Central memory CD4-positive, alpha-beta T cell (primary cell): Measurements from ENCODE around the gene HOXC6.

Experiments used
- DNase-seq: peaks from one replicate; pipeline ENCODE4 v3.0.0; 2022

Gene HOXC6

GRCh38 chr12:54044425-54045103, 16.3 kb downstream of the HOXC6 start:
- no peak for DNase-seq

DNA sequence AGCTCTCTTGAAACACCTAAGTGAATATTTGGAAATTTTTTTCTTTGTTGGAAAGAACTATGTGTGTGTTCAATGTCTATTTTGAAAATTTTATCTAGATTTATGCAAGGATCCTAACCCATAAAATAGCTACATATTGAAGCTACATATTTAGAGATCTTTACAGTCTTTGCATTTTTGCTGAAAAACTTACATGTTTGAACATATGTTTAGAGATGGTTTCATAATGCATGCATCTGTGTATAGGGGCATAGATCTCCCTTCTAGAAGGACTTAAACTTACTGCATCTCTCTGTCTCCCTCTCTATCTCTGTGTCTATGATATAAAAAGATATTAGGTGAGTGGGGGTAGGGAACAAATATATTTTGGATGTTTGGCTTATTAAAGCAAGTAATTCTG, 17.2 kb downstream of the HOXC6 start:
- DNase-seq, result no peak

DNA sequence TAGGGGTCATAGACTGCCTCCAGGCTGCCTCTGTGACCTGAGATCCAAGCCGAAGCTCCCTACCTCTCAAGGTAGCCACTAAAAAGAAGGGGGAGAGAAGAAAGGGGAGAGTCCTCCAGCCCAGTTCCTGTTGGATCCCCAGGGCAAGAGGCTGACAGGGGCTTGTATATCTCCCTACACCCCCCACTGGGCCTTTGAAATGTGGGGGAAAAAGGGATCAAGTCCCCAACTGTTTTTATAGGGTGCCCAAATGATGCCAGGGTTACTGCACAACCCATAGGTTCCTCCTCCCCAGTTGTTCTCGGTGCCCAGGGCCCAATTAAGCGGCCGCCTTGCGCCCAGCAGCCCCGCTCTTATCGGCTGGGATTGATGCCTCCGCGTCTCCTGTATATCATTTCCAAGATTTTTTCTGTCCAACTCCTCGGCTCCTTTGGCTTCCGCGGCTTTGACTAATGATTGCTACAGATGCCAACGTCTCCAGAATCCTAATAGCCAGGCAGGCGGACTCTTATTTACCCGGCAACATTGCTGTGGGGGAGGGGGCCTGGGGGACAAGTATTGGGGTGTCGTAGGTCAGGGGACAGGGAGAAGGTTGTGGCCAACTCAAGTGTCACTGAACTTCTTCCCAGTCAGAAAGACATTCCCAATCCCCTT, 17.8 kb downstream of the HOXC6 start:
- DNase-seq, result no peak

DNA sequence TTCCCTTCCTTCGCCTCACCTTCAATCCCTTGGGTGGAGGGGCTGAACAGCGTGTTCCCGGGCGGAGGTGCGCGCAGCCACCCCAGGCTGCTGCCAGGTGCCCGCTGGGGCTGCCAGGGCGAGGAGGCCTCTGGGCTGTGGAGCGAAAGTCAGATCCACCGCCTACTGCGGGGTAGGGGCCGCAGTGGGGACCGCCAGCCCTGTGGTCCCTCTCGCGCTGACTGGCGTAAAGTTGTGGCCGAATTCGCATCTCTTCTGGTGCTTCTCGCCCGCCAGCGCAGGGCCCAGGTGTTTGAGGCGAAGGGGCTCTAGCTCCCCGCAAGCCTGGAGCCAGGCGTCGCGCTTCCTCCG, 18.5 kb downstream of the HOXC6 start:
- DNase-seq, result no peak

GRCh38 chr12:54047160-54047963, 19.1 kb downstream of the HOXC6 start:
- no peak for DNase-seq

DNA sequence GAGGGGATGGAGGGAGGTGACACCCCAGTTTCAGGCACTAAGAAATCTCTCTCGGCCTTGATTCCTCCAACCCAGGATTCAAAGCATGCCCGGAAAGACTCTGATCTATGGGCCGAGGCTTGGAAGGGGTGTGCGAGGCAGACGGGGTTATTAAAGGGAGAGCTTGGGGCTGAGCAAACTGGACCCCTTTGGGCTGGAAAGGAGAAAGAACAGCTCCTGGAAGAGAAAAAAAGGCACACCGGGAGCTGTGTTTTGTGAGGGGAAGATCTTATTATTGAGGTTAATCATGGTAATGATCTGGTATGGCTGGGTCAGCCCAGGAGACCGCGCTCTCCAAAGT, 19.7 kb downstream of the HOXC6 start:
- no peak for DNase-seq

DNA sequence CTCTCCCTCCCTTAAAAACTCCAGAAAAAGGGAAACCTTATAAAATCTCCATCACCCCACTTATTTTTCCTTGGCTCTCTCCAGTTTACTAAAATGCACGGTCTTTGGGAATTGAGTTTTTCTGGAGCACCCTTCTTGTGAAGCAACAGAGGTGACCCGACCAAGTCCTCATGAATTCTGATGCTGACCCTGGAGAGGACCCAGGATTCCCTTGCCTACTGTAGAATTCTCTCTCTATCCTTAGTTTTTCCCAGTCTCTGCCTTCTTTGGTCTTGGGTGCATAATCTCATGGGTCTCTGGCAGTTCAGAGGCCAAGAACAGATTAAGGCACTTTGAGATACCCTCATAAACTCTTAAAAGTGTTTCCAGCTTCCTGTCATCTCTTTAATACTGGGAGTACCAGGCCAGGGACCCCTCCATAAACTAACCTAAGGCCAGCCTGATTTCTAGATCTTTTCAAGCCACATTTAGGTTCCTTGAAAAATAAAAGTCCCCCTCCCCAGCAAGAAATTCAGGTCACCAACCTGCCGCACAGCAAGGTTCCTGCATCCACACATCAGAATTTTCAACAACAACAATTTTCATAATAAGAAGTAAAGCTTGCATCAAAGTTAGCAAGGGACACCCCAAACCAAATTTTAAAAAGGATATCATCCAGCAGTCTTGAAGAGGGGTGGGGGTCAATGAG, 20.3 kb downstream of the HOXC6 start:
- DNase-seq, result no peak

GRCh38 chr12:54049108-54049507, 20.9 kb downstream of the HOXC6 start:
- DNase-seq, result no peak

- DNase-seq, result no peak
Observed at GRCh38 chr12:54050482-54050810, 22.2 kb downstream of the HOXC6 start.

DNA sequence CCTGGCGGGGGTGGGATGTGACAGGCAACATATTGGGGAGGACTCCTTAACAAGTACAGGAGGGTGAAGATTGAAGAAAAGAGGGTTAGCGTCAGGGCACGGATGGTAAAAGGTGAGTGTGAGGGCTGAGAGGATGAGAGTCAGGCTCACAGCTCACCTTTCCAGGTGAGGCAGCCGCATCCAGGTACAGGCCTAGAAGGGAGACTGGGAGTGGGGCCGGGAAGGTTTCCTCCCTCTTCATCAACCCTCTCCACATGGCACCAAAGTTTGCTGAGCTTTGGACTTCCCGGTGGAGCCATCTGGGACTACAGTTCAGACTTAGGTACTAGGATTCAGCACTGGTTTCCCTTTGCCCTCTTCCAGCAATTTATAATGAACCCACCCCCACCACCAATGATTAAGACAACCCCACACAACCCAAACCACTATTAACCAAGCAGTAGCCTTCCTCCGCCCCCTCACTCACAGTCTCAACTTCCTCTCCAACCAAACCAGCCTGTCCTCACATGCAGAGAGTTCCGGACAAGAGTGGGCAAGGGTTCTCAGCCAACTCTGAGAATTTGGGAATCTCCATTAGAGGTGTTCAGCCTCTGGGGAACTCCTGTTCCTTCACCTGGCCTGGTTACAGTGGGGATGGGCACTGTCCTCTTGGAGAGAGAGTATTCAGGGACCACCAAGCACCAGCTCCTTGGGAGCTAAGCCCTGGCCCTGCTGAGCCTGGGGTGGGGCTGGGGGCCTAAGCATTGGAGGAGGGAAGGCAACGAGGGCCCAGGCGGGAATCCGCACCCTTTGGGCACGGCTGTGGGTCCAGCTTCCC, 23.0 kb downstream of the HOXC6 start:
- DNase-seq, result no peak

DNA sequence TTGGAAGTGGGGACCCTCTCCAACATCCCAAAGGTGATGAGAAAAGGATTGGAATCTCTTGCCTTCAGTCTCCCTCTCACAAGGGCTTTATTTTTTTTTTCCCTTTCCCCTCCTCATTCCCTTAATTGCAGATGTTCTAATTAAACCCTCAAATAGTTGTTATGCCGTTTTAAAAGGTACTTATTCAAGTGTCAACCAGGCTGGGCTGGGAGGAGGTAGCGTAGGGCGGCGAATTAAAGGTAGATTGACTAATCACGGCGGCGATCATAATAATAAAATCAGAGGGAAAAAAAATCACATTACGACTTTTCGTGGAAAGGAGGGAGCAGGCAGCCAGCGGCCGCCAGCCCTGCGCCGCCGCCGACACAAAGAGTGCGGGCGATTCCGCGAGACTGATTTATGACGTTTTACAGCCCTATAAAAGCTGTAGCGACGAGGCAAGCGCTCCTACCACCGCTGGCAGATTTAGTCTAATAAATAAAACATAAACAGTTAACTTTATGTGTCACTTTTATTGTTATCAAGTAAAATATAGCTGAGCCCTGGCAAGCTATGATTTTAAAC, 23.7 kb downstream of the HOXC6 start:
- DNase-seq, result no peak

- no peak for DNase-seq
Observed at GRCh38 chr12:54052438-54053002, 24.3 kb downstream of the HOXC6 start.

GRCh38 chr12:54053003-54053750, 24.9 kb downstream of the HOXC6 start:
- no peak for DNase-seq

GRCh38 chr12:54053751-54054741, 25.8 kb downstream of the HOXC6 start, which contains the start of gene HOXC4:
HOXC4 (plus strand) TSS chr12:54053835; CDS start chr12:54053923, 88 bp downstream.
- no peak for DNase-seq

- no peak for DNase-seq
Observed at GRCh38 chr12:54054742-54055194, 26.5 kb downstream of the HOXC6 start.

DNA sequence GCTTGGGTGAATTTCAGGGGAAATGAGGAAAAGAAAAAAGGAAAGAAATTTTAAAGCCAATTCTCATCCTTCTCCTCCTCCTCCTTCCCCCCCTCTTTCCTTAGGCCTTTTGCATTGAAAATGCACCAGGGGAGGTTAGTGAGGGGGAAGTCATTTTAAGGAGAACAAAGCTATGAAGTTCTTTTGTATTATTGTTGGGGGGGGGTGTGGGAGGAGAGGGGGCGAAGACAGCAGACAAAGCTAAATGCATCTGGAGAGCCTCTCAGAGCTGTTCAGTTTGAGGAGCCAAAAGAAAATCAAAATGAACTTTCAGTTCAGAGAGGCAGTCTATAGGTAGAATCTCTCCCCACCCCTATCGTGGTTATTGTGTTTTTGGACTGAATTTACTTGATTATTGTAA, 27.3 kb downstream of the HOXC6 start:
- no peak for DNase-seq

DNA sequence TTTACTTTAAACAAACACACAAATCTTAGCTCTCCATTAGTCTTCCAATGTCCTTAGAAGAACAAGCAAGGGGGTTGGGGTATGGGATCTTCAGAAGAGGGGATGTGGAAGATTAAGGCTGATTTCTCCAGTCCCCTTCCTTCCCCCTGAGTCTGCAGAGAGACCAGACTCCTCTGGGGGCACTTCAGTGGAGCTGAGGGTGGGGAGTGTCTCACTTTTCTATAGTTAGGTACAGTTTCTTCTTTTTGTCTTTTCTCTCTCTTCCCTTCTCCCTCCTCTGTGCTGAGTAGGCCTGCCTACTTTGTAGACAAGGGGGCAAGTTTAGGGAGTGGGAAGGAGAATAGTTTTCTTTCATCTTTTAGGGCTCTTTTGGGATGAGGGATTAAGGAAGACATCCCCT, 27.9 kb downstream of the HOXC6 start:
- DNase-seq, result no peak

DNA sequence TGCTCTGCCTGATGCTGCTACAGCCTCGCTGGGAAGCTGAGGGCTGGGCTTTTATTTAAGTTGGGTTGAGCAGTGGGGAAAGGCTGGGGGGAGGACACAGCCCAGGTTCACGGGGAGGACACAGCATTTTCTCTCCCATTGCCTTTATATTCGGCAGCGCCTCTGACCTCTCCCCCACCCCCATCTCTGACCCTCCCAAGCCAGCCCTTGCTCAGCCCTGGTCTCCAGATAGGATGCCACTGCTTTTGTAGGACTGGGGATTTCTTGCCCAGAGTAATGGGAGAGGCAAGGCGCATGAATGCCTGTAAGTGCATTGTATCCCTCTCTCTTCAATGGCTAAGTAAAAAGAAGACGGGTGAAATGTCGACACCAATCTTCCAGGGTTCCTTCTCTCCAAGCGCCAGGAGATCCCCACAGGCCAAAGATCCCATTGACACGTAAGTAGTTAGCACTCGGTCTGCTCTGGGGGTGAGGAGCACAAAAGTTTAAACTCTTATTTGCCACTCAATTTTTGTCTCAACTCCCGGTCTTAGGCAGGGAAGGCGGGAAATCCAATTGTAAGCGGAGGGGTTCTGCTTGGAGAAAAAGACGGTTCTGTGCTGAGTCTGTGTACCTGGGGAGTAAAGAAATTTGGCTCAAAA, 30.0 kb downstream of the HOXC6 start:
- no peak for DNase-seq

- no peak for DNase-seq
Observed at GRCh38 chr12:54059668-54060067, 31.4 kb downstream of the HOXC6 start.
